ENCODE results near the gene PLPP1. TPM values are rescaled to one million over a fixed set of nuclear protein-coding genes. Genes with fewer than 3 reads are reported as not detected.

The PLPP1 gene
- total RNA-seq, 4 donors from 2014 or later = 73.1 to 116 (median 89.6) TPM

DNA sequence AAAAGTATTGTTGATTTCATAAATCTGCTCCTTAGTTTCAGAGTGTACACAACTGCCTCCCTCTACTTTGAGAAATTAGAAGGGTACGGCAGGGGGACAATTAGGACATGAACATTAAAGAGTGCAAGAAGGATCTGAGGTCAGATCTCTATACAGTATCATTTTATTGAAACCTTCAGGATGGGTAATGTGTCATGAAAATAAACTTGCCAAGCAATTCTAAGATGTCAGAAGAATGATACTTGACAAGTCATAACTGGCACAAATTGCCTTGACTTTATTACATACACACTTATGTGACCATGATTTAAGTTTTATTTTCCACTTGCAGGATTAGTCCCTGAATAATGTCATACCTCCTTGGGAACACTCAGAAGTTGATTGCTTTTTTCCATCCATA is 92.8 kb downstream of the PLPP1 start:
- 83 to 88% methylated on average over 1 of the region's 1 CpG for WGBS, 2 donors
- no peak for DNase-seq (ENCODE audit: low spot score in 2 of 2)
- H3K4me3 ChIP-seq (ENCODE audit: low read depth, poor library complexity, severe bottlenecking) = no peak overlapping the region
- intact Hi-C loops (cut with DNase I; ENCODE audit: low total_unique reads) = no loop called here
- TF ChIP-seq, protein P1, sequence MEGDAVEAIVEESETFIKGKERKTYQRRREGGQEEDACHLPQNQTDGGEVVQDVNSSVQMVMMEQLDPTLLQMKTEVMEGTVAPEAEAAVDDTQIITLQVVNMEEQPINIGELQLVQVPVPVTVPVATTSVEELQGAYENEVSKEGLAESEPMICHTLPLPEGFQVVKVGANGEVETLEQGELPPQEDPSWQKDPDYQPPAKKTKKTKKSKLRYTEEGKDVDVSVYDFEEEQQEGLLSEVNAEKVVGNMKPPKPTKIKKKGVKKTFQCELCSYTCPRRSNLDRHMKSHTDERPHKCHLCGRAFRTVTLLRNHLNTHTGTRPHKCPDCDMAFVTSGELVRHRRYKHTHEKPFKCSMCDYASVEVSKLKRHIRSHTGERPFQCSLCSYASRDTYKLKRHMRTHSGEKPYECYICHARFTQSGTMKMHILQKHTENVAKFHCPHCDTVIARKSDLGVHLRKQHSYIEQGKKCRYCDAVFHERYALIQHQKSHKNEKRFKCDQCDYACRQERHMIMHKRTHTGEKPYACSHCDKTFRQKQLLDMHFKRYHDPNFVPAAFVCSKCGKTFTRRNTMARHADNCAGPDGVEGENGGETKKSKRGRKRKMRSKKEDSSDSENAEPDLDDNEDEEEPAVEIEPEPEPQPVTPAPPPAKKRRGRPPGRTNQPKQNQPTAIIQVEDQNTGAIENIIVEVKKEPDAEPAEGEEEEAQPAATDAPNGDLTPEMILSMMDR (IDR thresholded peaks at IDR 0.05) = no peak
- TF ChIP-seq POLR2A (IDR thresholded peaks at IDR 0.05) = no peak

DNA sequence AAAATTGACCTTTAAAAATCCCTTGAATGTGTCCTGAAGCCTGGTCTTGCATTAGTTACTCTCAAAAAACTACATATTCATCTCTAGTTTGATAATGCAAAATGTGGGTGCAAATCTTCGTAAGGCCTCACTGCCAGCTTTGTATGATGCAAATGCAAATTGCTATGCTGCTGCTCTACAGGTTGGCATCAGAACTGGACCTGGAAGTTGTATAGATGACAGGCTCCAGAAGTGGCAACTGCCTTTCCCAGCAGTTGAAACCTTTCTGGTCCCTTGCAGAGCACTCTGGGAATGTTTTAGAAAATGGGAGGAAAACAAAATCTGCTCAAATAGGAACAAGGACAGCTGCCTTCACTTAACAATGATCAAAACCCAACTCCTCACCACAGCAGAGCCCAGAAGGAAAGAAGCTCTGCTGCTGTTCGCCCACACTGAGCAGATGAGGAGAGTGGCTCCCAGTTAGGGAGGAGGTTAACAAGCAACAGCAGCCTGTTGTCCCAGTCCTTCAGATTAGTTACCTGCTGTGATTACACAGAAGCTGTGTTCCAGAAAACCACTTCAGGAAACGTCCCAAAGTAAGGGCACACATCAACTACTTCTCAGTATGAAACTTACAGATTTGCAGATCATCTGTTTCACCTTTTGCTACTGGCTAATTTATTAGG is 93.5 kb downstream of the PLPP1 start:
- DNase-seq (ENCODE audit: low spot score in 2 of 2) = no peak
- intact Hi-C loops (cut with DNase I; ENCODE audit: low total_unique reads) = no loop called here
- TF ChIP-seq, protein P1 (IDR thresholded peaks at IDR 0.05) = no peak
- TF ChIP-seq POLR2A (IDR thresholded peaks at IDR 0.05) = no peak
- WGBS, 2 donors = 60 to 62% methylated on average over 3 of the region's 3 CpGs
- H3K4me3 ChIP-seq (ENCODE audit: low read depth, poor library complexity, severe bottlenecking) = no peak overlapping the region

DNA sequence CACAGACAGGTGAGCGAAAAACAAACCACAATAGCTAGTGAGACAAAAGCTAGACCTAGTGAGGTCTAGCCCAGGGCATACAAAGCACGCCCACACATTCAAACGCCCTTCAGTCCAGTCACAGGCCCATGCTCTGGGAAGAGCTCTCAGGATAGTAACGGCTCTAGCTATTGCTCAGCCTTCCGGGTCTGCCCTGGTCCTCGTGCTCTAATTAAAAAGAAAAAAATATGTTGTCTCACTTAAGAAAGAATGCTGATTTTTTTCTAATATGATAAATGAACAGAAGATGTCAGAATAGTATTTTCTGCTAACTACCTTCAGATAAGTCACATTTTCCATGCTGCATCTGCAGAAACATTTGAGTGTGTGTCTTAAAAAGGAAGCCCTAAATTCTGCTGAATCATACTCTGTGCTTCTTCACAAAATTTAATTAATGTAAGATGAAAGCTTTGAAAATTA is 94.5 kb downstream of the PLPP1 start:
- DNase-seq (ENCODE audit: low spot score in 2 of 2) = no peak
- 56 to 58% methylated on average over 6 of the region's 6 CpGs for WGBS, 2 donors
- TF ChIP-seq, protein P1 (IDR thresholded peaks at IDR 0.05) = no peak
- TF ChIP-seq POLR2A (IDR thresholded peaks at IDR 0.05) = no peak
- intact Hi-C loops (cut with DNase I; ENCODE audit: low total_unique reads) = no loop called here
- no peak overlapping the region for H3K4me3 ChIP-seq (ENCODE audit: low read depth, poor library complexity, severe bottlenecking)

DNA sequence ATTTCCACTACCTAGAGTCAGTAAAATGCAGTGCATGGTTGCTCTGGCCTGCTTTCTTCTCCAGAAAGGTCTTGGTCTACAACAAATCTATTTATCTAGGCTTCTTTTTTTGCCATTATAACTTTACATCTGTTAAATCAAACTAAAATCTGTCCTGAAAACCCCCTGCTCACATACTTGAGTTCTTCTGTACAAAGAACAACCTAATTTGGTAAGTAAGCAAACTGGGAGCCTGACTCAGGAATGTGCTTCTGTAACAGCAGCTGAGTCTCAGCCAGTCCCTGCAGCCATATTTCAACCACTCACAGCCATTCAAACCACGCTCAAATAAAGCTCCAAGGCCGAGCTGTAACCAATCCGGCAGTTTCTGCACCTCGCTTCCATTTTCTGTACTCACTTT is 95.8 kb downstream of the PLPP1 start:
- no peak overlapping the region for H3K4me3 ChIP-seq (ENCODE audit: low read depth, poor library complexity, severe bottlenecking)
- intact Hi-C loops (cut with DNase I; ENCODE audit: low total_unique reads) = no loop called here
- DNase-seq (ENCODE audit: low spot score in 2 of 2) = no peak
- TF ChIP-seq, protein P1 (IDR thresholded peaks at IDR 0.05) = no peak
- TF ChIP-seq POLR2A (IDR thresholded peaks at IDR 0.05) = no peak
- 78 to 88% methylated on average over 4 of the region's 4 CpGs for WGBS, 2 donors

- no peak for DNase-seq (ENCODE audit: low spot score in 2 of 2)
- intact Hi-C loops (cut with DNase I; ENCODE audit: low total_unique reads) = no loop called here
- no peak for TF ChIP-seq POLR2A (IDR thresholded peaks at IDR 0.05)
- TF ChIP-seq, protein P1 (IDR thresholded peaks at IDR 0.05) = no peak
- no peak overlapping the region for H3K4me3 ChIP-seq (ENCODE audit: low read depth, poor library complexity, severe bottlenecking)
- WGBS, 2 donors = 75 to 85% methylated on average over 2 of the region's 2 CpGs
Measured at GRCh38 chr5:55437859-55438206, 96.9 kb downstream of the PLPP1 start.

DNA sequence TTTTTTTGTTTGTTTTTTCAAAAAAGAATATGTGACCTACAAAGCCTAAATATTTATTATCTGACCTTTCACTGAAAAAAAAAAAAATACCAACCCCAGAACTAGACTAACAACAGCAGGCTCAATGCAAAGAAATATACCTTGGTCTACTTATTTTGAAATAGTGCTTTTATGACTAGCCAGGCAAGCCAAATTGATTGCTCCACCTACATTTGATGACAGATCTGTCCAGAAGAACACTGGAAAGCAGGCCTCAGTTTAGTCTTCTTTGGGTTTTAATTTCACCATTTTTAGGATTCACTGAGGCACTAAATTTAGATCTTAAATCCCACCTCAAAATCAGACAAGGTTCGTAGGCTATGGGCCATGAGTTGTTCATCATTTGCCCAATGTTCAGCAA is 97.3 kb downstream of the PLPP1 start:
- intact Hi-C loops (cut with DNase I; ENCODE audit: low total_unique reads) = no loop called here
- no peak for TF ChIP-seq POLR2A (IDR thresholded peaks at IDR 0.05)
- TF ChIP-seq, protein P1 (IDR thresholded peaks at IDR 0.05) = no peak
- 66 to 74% methylated on average over 1 of the region's 1 CpG for WGBS, 2 donors
- no peak for DNase-seq (ENCODE audit: low spot score in 2 of 2)
- no peak overlapping the region for H3K4me3 ChIP-seq (ENCODE audit: low read depth, poor library complexity, severe bottlenecking)
